ENCODE data around the gene TMPRSS11E. TPM values are rescaled to one million over a fixed set of nuclear protein-coding genes. Genes with fewer than 3 reads are reported as not detected.
A peak's percentile ranks its signal among the peaks of the same experiment; 100 is the strongest.

Gene TMPRSS11E
- total RNA-seq, 4 donors from 2014 or later, result 5.9 to 18.2 (median 9.5) TPM

DNA sequence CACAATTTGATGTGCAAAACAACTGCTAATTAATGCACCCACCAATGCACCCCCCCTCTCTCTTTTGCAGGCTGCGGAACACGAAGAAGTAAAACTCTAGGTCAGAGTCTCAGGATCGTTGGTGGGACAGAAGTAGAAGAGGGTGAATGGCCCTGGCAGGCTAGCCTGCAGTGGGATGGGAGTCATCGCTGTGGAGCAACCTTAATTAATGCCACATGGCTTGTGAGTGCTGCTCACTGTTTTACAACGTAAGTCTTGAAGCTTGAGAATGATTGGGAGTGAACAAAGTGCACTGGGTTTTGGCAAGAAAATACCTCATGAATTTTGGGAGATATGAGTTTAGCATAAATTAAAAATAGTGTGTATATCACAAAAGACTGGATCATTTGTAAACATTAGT is 28.9 kb downstream of the TMPRSS11E start:
- no peaks in the 10 kb centered on the region for H3K9me3 ChIP-seq
- no peaks in the 10 kb centered on the region for H3K4me1 ChIP-seq
- no peak overlapping the region for H3K27ac ChIP-seq
- TF ChIP-seq CTCF (IDR thresholded peaks at IDR 0.05) (no peak), POLR2AphosphoS5 (IDR thresholded peaks at IDR 0.05) (no peak)
- DNase-seq (ENCODE audit: low spot score in 2 of 2), result no peak
- 56% methylated on average over 5 of the region's 5 CpGs for WGBS
- H3K27me3 ChIP-seq, result no peaks in the 10 kb centered on the region
- H3K36me3 ChIP-seq, result no peaks in the 10 kb centered on the region
- no peak overlapping the region for H3K4me3 ChIP-seq

- TF ChIP-seq POLR2A (IDR thresholded peaks at IDR 0.05) (no peak), POLR2AphosphoS5 (IDR thresholded peaks at IDR 0.05) (no peak), CTCF (IDR thresholded peaks at IDR 0.05) (no peak), EP300 (IDR thresholded peaks at IDR 0.05) (no peak)
- Histone ChIP-seq H3K27me3 (no peaks in the 10 kb centered on the region), H3K27ac (no peak overlapping the region), H3K36me3 (no peaks in the 10 kb centered on the region), H3K4me1 (no peaks in the 10 kb centered on the region), H3K4me3 (no peak overlapping the region), H3K9me3 (no peaks in the 10 kb centered on the region)
- WGBS, result no CpG with 5 or more reads among the region's 5 CpGs
- DNase-seq (ENCODE audit: low spot score in 2 of 2), result no peak
Observed at GRCh38 chr4:68489338-68489737, 42.1 kb downstream of the TMPRSS11E start.

DNA sequence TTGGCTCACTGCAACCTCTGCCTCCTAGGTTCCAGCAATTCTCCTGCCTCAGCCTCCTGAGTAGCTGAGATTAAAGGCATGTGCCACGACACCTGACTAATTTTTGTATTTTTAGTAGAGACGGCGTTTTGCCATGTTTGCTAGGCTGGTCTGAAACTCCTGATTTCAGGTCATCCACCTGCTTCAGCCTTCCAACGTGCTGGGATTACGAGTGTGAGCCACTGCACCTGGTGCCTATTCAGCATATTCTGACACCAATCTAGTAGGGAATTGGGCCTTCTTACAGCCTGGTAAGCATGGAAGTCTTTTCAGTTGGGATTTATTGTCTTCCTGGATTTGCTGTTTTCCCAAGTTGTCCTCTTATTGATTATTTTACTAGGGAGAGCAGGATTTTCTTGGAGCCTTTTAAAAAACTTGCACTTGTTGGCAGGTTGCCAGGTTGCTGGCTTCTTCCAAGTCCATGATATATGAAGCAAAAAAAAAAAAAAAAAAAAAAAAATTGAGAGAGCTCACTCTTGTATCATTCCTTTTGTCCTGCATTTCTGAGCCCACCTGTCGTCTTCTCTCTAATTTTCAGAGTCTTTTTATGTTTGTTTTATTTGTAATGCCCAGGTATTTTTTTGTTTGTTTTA is 43.7 kb downstream of the TMPRSS11E start:
- TF ChIP-seq POLR2AphosphoS5 (IDR thresholded peaks at IDR 0.05), result no peak
- no peak for TF ChIP-seq EP300 (IDR thresholded peaks at IDR 0.05)
- no peak for TF ChIP-seq POLR2A (IDR thresholded peaks at IDR 0.05)
- TF ChIP-seq CTCF (IDR thresholded peaks at IDR 0.05), result no peak
- H3K9me3 ChIP-seq, result no peaks in the 10 kb centered on the region
- no peak for DNase-seq (ENCODE audit: low spot score in 2 of 2)
- no peaks in the 10 kb centered on the region for H3K4me1 ChIP-seq
- WGBS, result 83% methylated on average over 6 of the region's 6 CpGs
- no peak overlapping the region for H3K27ac ChIP-seq
- H3K36me3 ChIP-seq, result no peaks in the 10 kb centered on the region
- H3K4me3 ChIP-seq, result no peak overlapping the region
- no peaks in the 10 kb centered on the region for H3K27me3 ChIP-seq

GRCh38 chr4:68494688-68495087 is 47.4 kb downstream of the TMPRSS11E start:
- no peak overlapping the region for H3K4me3 ChIP-seq
- no peaks in the 10 kb centered on the region for H3K4me1 ChIP-seq
- no peaks in the 10 kb centered on the region for H3K27me3 ChIP-seq
- no peaks in the 10 kb centered on the region for H3K9me3 ChIP-seq
- no peak for TF ChIP-seq POLR2AphosphoS5 (IDR thresholded peaks at IDR 0.05)
- no peak for TF ChIP-seq EP300 (IDR thresholded peaks at IDR 0.05)
- TF ChIP-seq CTCF (IDR thresholded peaks at IDR 0.05), result no peak
- TF ChIP-seq POLR2A (IDR thresholded peaks at IDR 0.05), result no peak
- H3K27ac ChIP-seq, result no peak overlapping the region
- DNase-seq (ENCODE audit: low spot score in 2 of 2), result no peak
- H3K36me3 ChIP-seq, result no peaks in the 10 kb centered on the region
- WGBS, result 14% methylated on average over 1 of the region's 1 CpG

DNA sequence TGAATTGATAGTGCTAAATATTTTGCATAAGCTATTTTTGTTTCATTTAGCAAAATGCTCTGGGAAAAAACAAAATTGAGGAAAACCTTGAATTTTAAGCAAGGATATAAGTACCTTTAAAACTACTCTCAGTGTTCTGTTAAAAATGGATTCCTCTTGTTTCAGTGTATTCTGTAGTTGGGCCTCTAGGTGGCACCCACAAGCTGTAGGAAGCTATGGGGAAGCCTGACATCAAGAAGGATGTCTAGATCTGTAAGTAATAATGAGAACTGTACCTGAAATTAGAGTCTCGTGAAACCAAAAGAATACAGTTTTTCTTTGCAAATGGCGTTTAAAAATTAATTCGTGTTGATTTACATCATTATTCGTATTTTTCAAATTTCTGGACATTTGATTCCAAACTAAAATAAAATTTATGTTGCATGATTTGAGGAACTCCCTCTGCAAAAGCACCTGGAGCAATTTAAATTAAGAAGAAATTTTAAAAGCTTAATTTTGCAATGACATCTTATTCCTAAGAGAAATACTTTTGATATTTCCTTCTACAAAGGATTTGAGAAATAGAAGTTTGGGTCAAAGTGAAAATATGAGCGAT is 51.2 kb downstream of the TMPRSS11E start:
- no peak for DNase-seq (ENCODE audit: low spot score in 2 of 2)
- Histone ChIP-seq H3K4me1 (no peaks in the 10 kb centered on the region), H3K36me3 (no peaks in the 10 kb centered on the region), H3K9me3 (no peaks in the 10 kb centered on the region), H3K4me3 (no peak overlapping the region), H3K27me3 (no peaks in the 10 kb centered on the region), H3K27ac (no peak overlapping the region)
- no peak for TF ChIP-seq POLR2A (IDR thresholded peaks at IDR 0.05)
- TF ChIP-seq EP300 (IDR thresholded peaks at IDR 0.05), result no peak
- TF ChIP-seq CTCF (IDR thresholded peaks at IDR 0.05), result peak; percentile 54 to 71
- WGBS, result 18% methylated on average over 5 of the region's 5 CpGs

Measured in suprapubic skin (tissue), 4 donors.